Hindlimb muscle (tissue), 1 donor: ENCODE results near the gene ADAM19. TPM values are rescaled to one million over a fixed set of nuclear protein-coding genes. Genes with fewer than 3 reads are reported as not detected.

ENCODE experiments used
- DNase-seq: peaks from one replicate; pipeline ENCODE4 v3.0.0-alpha.2; 2013
- polyA plus RNA-seq: library from polyadenylated mRNA; unstranded; fragments of 120-200 nt; gene quantifications from one replicate; pipeline ENCODE4 v1.2.1, GENCODE V29; 2013; ENCODE audit not compliant: insufficient read length

ADAM19 gene
- polyA plus RNA-seq, 1 donor: 17.7 TPM

DNA sequence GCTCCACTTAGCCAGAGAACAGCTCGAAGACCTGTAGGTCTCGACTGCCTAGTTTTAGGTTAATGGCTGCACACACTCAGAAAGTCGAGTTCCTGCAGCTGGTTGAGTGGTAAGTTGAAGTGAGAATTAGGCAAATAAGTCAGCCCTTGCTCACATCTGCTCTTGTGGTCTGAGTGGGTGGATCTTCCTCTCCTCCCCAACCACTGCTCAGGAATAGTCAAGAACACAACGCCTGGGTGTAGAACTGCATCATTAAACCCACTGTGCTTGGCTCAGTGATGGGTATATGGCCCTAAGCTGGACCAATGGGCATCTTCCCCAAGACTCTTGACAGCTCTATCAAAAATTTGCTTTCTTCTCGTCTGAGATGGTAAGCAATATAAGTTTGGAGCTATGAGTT, 20.9 kb upstream of the ADAM19 start:
- no peak for DNase-seq

DNA sequence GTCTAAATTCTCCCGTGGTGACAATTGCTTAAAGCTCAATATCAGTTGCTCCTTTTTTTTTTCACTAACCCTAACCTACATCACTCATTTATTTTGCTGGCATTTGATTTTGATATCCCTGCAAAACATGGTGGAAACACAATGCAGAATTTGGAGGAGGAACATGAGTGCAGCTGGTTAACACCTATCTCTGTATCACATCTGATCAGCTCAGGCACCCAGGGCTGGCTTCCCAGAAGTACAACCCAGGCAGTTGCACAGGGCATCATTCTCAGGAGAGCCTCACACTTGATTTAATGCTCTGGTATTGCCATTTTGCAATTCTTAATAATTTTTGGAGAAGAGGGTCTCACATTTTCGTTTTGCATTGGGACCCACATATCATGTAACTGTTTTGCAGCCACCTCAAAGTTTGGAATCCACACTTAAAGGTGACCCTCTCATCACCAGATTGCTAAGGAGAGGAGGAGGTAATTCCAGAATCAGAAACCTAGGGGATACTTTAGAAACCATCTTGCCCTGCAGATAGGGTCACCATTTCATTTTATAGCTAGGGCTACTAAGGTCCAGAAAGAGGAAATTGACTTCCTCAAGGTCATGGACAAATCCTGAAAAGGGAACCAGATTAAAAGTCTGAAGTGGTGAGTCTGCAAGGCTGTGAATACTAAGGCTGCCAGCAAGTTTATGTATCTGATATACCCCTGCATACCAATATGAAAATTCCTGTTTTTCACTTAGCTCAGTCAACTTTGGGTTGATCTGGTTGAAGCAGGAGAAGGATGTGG, 19.3 kb upstream of the ADAM19 start:
- no peak for DNase-seq

DNA sequence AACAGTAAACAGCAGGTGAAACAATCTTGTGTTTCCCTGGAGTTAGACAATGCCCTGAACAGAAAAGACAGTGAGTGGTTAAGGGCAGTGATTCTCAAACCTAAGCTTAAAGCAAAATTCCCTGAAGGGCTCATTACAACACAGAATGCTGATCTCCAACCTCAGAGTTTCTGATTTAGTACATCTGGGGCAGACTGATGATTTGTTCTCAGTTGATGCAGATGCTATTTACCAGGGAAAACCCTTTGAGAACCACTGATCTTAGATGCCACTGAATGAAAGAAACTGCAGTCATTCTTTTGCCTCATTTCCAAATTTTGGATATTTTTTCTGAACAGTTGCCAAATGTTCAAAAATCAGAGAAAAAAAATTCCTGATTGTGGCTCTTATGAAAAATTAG, 18.7 kb upstream of the ADAM19 start:
- DNase-seq: no peak

DNA sequence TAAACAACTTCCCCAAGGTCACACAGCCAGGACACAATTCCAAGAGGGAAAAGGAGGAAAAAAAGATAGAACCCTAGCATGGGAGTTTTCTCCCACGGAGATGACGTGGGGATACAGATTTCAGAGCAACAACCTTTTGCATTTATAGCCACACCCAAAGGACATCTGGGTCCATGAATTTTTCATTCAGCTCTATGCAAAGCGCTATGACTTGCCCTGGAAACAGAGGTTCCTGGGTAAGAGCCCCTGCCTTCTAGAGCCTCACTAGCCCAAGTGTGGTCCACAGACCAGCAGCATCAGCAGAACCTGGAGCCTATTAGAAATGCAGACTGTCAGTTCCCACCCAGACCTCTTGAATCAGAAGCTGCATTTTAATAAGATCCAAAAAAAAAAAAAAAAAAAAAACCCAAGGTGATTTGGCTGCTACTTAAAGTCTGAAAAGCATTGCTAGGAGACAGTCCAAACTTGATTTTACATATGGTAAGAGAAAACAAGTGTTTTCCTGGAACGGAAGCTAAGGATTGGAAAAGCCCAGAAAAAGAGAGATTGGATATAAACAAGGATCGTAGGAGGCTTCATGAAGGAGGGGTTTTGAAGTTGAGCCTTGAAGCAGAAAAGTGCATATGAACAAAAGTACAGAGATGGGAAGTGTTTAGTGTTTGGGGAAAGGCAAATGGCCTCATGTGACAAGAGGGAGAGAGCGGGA, 17.6 kb upstream of the ADAM19 start:
- no peak for DNase-seq

DNA sequence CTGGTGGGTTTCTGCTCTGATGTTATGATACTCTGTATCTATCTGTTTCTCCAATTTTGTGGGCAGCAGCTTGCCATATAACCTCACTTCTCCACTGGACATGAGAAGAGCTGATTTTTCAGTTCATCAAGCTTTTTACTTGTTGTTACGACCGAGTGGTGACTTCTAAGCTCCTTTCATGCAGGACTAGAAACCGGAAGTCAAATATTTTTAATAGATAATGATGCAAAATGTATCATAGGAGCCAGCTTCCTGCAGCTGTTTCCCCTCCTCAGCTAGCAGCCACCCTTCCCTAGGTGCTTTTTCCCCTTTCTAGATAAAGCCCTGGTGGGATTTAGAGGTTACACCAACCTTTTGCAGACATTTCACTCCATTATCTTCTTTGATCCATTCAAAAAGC, 17.0 kb upstream of the ADAM19 start:
- DNase-seq: no peak

DNA sequence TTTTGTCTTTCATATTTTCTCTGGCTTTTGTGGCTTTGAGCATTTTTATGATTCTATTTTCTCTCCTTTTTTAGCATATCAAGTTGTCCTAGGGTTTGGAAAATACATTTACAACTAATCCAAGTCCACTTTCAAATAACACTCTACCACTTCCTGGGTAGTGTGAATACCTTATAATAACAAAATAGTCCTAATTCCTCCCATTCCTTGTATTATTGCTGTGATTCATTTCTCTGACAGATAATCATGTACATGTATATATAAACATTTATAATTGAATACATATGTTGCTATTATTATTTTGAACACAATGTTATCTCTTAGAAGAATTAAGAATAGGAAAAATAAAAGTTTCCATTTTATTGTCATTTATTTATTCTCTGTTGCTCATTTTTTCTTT, 14.9 kb upstream of the ADAM19 start:
- DNase-seq: no peak

DNA sequence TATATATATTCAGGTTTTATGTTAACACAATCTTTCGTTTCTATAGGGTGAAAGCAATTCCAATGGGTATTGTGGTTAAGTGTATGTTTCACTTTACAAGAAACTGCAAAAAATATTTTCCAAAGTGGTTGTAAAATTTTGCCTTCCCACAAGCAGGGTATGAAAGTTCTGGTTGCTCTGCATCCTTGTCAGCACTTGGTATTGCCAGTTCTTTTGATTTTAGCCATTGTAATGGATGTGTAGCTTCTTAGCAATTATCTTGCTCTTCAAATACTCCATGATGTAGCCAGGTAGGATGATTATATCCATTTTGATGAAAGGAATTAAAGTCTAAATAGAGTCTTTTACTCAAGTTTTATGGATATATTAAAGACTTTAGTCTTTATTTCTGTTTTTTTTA, 9.1 kb upstream of the ADAM19 start:
- DNase-seq: no peak

DNA sequence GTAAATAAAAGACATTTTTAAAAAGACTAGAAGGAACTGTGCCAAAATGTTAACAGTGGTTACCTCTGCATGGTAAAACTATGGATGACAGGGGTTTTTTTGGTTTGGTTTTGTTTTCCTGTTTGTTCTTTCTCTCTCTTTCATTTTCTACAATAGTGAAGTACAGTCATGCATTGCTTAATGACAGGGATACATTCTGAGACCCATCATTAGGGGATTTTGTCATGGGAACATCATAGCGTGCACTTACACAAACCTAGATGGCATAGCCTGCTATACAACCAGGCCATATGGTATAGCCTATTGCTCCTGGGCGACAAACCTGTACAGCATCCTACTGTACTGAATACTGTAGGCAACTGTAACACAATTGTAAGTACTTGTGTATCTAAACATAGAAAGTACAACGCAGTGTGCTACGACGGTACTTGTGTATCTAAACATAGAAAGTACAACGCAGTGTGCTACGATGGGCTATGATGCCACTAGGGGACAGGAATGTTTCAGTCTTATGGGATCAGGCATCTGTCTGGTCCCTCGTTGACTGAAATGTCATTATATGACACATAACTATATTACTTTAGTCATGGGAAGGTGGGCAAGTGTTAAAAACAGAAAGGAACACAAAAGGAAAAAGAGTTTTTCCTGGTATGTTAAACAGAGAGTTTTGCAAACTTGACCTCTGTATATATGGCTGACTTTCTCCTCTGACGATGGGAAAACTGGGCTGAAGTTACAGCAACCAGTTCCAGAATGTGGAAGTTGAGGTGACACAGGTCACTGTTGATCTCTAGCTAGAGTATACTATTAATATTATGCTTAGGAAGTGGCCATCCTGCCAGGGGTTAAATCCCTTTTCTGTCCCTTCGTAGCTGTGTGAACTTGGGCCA, 7.4 kb upstream of the ADAM19 start:
- no peak for DNase-seq

DNA sequence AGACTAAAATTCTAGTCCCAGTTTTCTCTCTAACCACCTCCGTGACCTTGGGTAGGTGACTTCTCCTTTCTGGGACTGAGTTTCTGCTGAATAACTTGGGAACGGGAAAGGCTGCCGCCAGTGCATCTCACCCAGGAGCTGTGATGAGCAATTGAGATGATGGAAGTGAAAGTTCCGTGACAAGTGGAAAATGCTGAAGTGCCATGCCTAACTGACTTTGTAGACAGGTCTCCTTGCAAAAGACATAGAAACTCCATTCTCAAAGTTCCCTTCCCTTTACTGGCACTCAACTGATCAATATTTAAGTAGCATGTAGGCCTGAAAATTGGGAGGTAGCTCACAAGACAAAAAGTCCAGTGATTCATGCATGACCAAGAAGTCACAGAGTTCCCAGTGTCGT, 6.3 kb upstream of the ADAM19 start:
- DNase-seq: no peak

DNA sequence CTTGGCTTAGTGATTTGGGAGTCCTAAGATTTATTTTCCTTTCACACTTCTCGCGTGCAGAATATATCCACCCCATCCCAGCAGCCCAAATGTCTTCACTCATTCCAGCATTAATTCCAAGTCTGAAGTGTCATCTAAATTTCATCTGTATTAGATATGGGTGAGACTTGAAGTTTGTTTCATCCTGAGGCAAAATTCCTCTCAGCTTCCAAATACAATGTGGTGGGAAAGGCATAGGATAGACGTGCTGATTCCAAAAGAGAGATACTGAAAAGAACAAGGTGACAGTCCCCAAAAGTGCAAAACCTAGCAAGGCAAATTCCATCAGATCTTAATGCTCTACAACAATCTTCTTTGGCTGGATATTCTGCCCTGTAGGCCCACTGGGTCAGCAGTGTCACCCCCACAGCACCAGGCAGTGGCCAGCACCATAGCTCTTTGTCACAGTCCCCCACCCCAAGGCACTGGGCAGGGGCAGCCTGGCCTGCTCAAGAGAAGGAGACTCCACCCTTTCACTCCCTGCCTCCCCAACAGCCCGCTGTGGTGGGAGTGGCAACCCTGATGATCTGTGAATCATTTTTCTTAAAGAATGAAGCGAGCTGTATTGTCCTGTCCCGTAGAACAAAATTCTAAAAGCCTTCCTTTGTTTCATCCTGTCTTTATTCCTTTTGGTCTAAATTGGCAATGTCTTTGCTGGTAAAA, 2.7 kb upstream of the ADAM19 start:
- DNase-seq: no peak

DNA sequence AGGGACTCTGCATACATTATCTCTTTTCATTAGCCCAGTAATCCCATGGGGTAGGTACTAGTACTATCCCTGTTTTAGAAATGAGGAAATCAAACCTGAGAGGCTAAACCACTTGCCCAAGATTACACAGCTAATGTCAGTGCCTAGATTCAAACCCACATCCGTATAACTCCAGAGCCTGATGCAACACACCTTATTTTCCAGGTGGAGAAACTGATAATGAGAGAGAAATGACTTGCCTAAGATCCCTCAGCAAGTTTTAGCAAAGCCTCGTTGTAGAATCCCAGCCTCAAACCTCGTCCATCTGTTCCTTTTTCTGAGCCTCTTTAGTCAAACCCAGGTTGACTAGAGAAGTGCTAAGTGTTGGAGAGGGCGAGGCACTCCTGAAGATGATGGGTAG, 1.1 kb upstream of the ADAM19 start:
- DNase-seq: no peak

DNA sequence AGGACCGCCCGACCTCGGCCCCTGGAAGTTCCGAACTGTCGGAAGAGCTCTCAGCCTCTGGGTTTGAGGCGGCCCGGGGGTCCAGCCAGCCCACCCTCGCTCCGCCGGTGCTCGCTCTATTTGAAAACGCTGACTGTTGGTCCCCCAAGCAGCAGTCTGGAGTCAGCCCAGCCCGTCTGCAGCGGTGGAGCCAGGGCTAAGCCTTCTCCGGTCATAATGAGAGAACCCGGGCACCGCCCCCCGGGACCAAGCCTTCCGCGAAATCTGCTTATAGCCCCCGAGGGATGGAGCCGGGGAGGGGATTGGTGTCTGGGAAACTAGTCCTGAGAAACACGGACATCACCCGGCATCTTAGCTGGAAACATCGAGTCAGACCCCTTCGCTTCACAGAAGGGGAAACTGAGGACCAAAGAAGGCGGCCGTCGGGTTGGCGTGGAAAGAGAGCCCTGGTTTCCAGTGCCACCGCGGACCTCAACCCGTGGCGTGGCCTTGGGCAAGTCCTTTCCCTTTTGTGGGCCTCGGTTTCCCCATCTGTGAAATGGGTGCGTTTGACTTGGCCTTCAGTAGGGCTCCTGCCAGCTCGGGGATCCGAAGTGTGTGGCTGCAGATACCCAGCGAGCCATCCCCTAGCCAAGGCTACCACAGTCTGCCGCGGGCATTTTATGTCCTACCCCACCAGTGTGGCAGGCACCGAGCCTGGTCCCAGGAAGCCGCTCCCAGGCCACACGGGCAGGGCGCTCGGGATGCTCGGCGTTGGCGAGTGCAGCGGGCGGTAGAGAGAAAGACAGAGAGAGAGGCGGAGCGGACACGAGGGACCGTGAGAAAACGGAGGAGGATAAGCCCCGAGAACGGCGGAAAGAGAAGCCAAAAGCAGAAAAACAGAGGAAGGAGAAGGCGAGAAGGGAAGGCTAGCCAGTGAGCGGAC, 857 bp downstream of the ADAM19 start:
- DNase-seq: no peak

DNA sequence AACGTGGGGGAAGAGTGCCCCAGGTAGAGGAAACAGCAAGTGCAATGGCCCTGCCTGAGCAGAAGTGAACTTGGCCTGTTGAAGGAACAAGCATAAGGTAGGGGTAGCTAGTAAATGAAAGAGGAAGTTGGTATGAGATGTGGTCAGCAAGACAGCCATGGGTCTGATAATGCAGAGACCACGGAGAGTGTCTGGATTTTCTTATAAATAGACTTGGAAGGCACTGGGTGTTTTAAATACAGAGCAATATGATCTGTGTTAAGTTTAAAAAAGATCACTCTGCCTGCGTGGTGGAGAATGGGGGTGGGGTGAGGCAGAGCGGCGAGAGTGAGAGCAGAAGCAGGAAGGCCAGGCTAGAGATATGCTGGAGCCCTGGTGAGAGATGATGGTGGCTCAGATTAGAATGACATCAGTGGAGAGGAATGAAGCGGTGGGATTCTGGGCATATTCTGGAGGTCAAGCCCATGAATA, 4.2 kb downstream of the ADAM19 start:
- DNase-seq: no peak

DNA sequence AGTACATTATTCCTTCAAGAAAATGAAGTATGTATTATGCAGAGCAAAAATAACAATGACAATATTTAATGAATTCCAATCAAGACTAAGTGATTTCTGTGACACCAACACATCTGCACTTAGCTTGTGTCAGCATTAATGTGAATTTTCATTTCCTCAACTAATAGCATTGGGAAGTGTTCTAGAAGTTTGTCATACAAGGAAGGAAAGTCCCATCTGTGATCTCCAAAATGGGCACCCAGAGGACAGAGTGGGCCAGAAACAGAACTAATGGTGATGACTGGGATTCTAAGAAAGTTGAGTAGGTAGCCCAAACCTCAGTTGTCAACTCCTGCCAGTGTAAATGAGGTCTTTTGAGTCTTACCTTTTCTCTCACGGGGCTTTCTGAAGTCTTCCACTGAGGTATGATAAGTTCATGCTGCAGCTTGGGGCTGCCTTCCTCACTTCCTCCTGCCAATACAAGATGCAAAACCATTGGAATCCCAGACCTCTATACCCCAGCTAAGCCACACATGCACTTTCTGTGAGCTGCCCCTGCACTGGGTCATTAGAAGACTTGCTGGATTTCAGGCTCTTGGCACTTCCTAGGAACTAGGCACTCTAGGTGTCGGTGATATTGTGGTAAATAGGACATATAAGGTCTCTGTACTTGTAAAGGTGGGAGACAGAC, 4.9 kb downstream of the ADAM19 start:
- no peak for DNase-seq

DNA sequence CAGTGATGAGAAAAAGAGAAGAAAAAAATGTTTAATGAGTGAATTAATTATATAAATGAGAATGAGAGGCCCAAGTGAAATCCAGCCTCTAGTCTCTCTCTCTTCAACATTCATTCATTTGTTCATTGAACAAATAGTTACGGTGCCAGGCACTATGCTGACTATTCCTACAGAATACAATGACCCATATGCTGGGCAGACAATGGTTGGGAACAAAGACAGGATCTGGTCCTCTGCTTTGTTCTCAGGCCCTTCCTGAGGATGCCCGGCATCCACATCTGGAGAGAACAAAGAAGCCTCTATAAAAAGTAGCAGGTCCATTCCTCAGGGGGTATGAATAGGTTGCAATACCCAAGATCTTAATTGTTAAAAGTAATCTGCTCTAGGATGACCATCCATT, 6.9 kb downstream of the ADAM19 start:
- no peak for DNase-seq

DNA sequence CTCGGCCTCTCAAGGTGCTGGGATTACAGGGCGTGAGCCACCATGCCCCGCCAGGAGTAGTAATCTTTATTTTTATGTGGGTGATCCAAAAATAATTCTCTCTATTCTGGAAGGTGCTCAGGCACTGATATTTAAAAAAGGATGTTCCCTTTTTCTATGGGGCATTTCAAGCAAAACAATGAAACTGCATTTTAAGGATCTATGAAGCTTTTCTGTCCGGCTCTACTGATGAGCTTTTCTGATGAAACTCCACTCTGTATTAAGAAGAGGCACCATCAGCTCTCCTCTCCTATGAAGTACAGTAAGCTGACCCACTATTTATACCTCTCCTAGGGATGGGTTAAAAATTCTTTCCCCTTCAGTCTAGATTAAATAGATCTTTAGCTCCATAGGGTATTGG, 7.4 kb downstream of the ADAM19 start:
- no peak for DNase-seq

DNA sequence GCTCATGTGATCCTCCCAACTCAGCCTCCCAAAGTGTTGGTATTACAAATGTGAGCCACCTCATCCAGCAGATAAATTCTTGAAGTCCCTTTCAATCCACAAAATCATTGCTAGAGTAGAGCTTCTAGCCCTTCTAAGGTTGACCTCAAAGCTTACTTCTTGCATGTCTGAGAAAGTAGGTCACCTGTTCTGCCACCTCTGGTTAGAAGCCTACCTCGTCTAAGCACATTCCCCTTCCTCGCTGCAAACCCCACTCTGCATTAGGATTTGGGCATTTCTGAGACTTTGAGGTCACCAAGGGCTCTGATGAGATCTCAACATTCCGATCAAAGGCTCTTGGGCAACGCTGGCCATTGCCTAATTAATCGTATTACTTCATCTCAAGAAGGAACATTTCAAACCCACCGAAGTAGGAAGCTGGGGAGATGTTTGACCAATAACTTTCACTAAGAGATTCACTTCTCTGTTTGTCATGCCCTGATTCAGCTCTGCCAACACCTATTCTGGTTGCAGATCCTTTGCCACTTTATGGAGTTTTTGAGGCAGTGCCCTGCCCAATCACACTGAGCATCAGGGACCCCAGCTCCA, 8.6 kb downstream of the ADAM19 start:
- DNase-seq: no peak

DNA sequence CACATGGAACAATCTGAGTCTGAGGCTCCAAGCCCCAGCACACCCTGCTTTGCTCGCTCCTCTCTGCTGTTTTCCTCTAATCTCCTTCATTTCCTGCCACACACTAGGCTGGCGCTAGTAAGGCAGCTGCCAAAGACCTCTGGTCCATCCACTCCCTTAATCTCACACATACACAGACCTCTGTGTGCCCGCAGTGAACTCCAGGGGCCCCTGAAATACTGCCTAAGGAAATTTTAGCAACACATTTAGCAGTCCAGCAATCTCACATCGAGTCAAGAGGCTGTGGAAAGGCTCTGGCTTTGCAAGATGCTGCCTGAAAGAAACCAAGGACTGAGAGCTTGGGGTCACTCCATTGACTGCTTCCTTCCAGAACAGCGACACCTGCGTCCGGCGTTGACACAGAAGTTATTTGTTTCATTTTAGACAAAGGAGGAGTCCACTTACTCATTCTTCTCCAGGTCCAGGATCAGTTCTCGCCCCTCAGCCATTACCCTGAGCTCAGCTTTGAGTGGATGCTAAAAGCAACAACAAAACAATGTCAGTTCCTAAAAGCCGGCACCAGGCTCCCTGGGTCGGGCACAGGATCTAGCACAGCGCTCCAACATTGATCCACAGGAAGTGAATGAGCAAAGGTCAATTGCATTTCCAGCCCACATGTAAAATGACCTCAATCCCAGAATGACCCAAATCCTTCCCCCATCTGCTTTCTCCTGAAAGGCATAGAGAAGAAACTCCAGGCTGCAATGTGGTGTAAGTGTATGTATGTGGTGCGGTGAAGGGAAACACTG, 11.5 kb downstream of the ADAM19 start:
- DNase-seq: no peak

DNA sequence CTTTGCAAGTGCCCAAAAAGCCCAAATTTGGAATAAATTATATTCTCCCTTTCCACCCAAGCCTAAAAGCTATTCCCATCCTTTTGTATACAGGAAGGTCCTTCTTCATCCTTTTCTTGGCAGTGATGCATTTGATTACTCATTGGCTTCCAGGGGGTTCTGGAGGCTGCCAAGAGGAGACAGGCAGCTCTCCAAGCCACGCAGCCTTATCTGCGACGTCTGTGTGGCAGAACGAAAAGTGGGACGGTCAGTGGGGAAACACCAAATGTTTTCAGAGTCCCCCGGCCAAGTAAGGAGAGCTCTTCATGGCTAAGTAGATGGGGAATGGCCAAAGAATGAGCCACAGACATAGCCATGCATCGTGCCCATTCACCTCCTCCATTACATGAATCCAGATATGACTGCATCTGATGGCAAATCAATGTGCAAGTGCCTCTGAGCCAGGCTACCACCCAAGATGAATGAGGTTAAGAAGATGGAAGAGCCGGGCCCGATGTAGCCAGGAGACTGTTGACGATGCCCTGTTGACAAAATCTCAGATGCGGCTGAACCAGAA, 12.1 kb downstream of the ADAM19 start:
- no peak for DNase-seq
